HG02642 (cell line): ENCODE measurements around the gene RAB12.
"Not testable (repeated sequence)": the region's sequence is repeated elsewhere in the genome, so short reads cannot be mapped to it uniquely, and the experiment has no call there.

ENCODE experiments used
- ATAC-seq: cut with Tn5 transposase; IDR thresholded peaks from one replicate; pipeline ENCODE4 v1.9.1; 2021; ENCODE audit warnings: mild to moderate bottlenecking; ENCODE audit not compliant: unreplicated experiment, poor library complexity

Gene RAB12

DNA sequence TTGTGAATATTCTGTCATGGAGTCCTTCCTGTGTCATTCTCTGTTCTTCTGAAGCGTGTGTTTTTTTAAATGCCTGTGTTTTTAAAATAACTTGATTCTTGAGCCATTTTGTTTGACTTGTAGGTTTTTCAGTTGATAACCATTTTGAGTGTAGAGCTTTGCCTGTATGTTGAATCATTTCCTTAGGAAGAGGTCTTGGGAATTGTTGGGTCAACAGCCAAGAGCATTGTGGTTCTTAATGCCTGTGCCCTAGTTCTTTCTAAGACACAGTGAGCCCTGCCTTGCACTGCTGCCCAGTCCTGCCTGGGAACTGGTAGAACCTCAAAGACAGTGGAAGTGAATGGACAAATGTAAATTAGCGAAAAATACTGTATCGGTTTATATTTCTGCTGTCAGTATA, 25.9 kb downstream of the RAB12 start:
- ATAC-seq: no peak

DNA sequence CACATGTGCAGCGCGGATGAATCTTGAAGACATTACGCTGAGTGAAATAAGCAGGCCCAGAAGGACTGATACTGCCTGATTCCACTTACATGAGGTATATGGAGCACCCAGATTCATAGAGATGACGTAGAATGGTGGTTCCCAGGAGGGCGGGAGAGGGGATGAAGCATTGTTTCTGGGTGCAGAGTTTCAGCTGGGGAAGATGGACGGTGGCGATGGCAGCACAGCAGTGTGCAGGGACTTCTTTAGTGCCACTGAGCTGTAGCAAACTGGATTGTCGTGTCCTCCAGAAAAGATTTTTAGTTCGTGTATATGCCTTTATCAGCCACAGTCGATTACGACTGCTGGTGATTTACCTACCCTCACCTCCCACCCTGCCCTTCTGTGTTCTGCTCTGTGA, 30.5 kb downstream of the RAB12 start:
- no peak for ATAC-seq

DNA sequence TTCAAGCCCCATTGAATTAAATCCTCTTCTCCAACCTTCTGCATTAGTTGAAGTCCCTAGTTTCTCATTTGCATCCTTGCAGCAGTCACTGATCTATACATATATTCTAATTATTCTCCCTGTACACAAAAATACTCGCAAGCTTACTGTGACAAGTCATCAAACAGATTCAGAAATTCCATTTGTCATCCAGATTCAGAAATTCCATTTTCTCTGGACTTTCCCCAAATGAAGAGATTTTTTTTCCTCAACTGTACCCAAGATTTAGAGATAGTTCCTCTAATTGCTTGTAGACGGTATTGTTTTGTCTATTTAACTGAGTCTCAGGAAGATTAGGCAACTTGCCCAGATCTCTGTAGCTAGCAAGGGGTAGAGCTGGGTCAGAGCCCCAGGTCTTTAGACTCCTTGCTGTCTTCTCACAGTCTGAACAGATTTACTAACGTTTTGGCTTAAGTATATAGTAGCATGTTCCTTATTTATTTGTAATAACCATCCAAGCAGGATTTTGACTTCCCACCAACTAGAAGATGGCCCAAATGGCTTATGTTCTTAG, 34.2 kb downstream of the RAB12 start:
- no peak for ATAC-seq

DNA sequence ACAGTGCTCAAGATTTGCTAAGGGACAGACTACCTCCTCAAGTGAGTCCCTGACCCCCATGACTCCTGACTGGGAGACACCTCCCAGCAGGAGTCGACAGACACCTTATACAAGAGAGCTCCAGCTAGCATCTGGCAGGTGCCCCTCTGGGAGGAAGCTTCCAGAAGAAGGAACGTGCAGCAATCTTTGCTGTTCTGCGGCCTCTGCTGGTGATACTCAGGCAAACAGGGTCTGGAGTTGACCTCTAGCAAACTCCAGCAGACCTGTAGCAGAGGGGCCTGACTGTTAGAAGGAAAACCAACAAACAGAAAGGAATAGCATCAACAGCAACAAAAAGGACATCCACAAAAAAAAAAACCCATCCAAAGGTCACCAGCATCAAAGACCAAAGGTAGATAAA, 38.1 kb downstream of the RAB12 start:
- not testable (repeated sequence) for ATAC-seq

- not testable (repeated sequence) for ATAC-seq
Measured at GRCh38 chr18:8651478-8652261, 42.4 kb downstream of the RAB12 start.

DNA sequence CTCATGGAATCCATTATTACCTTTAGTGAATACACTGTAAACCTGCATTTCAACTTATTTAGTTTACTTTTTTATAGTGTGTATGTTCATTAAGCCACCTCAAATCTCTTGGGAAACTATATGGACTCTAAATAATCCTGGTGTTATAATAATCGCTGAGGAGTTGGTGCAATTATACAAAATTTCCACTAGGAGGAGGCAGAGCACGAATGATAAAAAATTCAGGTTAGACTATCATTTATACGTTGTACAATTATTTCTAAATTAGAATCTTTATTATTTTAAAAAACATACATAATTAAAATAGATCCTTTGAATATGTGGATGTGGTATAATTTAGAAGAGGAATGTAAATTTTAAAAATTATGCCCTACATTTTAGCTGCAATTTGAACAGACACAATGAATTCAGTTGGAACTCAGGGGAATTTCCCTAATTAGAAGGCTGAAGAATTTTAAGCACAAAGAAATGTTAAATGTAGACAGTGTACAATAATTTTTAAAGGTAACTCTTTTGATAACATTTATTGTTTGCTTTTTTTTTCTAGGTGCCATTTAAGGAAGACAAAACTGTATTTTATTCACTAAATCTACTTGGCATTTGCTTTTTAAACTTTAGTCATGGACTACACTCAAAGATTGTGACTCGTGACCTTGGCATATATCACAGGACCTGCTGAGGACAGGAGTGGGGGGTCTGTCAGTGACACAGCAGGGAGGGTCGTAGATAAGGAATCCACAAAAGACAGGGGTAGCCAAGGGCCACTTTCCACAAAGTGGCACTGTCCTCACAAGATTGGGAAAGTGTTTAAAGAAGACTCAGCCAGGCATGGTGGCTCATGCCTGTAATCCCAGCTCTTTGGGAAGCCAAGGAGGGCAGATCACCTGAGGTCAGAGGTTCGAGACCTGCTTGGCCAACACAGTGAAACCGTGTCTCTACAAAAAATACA, 45.5 kb downstream of the RAB12 start:
- no peak for ATAC-seq

- no peak for ATAC-seq
Measured at GRCh38 chr18:8656232-8656631, 47.0 kb downstream of the RAB12 start.

DNA sequence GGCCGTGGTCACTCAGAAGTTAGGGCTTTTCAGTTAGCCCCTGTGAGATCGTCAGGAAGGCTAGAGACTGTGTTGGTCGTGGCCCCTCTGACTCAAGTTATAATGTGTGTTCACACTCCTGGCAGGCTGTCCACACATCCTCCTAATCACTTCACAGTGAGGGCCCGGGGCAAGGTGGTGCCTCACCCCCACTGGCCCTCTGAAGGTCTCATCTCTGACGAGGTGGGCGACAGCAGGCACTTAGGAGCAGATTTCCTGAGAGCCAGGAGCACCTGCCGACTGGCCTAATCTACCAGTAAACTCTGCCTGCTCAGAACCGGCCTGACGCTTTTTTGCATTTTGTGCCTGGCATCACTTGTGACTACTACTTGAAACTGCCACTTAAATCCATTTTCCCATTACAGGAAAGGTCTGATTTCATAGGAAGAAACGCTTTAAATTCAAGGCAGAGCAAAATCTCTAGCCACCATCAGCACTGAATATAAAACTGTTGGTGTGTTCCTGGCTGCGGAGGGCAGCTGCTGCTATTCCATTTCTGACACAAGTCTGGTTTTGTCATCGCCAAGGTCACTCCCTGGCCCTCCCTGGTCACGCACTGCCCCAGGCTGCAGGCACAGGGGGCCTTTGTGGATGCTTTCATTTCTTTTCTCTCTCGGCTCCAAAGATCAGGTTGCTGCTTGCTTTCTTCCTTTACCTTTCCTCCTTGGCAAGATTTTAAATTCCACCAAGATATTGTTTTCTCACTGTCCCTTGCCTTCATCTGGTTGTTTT, 48.0 kb downstream of the RAB12 start:
- ATAC-seq: no peak

DNA sequence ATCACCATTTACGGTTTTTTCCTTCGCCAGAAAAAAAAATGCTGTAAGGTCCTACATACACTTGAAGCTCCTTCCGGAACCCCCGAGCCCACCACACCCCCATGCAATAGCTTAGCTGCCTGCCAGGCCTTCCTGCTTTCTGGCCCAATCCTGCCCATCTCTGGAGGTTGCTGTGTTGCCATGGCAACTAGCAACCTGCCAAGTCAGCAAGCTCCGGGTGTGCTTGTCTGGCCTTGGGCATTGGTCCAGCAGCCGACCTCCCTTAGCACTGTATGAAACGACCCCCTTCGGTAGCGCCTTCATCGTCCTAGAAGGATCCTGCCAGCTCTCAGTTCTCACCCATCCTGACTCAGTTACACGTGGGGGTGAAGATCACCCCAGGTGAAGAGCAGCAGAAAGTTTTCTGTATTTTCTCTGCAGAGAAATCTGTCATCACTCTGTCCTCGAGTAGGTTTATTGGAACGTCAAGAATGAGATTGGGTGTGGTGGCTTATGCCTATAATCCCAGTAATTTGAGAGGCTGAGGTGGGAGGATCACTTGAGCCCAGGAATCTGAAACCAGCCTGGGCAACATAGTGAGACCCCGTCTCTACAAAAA, 48.7 kb downstream of the RAB12 start:
- no peak for ATAC-seq

DNA sequence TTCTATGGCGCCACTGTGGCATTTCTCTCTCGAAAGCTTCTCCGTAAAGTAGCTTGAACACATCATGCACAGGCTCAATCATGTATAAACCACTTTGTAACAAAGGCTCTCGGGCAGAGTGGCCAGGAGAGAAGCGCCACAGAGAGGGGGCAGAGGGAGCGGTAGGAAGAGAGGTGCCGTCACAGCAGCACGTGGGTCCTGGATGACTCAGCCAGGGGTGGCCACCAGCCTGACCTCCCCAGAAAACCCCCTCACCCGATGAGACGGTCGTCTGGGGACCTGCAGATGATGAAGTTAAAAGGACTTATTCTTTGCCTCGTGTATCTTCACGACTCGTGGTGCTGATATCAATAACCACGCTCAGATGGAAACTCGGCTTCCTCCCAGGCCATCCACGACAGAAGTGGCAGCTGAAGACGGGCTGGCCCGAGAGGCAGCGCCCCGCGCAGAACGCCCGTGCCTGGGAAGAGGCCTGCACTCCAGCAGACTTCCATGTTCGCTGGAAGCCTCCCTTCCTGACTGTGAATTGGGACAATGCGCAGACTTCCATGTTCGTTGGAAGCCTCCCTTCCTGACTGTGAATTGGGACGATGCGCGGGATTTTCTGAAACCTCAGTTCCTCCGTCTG, 49.7 kb downstream of the RAB12 start:
- ATAC-seq: no peak

- ATAC-seq: no peak
Measured at GRCh38 chr18:8659609-8660242, 50.5 kb downstream of the RAB12 start.

GRCh38 chr18:8660316-8660715, 51.1 kb downstream of the RAB12 start:
- ATAC-seq: no peak

DNA sequence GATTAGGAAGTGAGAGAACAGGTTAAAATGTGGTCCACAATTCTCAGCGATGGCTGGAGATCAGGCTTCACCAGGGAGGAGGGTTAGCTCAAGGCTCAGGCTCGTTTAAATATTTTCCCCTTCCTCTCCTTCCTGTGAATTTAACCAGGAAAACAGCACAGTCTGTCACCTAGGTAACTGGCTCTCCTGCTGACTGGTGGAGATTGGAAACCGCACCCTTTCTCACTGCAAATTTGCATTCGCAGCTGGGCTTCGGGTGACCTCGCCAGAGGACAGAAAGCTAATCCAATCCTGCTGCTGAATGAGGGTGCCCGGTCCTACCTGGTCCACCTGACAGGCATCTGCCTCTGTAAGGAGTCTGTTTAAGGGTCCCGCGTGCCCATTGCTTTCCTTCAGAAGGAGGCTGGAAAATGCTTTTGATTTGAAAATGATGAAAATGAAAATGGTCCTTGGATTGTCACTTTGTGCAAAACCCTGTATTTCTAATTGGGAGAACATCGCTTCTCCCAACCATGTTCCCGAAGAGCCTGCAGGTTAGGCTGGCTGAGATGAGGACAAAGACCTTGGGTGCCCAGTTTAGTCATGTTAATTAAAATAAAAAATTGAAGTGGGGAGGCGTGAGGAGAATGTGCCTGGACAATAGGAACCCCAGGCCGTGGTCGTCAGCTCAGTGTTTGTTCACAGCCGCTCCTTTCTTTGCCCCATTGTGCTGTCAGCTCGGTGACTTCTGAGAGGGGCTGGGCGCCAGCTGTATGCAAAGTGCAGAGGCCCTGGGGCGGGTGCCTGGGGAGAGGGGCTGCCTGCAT, 52.7 kb downstream of the RAB12 start:
- no peak for ATAC-seq

DNA sequence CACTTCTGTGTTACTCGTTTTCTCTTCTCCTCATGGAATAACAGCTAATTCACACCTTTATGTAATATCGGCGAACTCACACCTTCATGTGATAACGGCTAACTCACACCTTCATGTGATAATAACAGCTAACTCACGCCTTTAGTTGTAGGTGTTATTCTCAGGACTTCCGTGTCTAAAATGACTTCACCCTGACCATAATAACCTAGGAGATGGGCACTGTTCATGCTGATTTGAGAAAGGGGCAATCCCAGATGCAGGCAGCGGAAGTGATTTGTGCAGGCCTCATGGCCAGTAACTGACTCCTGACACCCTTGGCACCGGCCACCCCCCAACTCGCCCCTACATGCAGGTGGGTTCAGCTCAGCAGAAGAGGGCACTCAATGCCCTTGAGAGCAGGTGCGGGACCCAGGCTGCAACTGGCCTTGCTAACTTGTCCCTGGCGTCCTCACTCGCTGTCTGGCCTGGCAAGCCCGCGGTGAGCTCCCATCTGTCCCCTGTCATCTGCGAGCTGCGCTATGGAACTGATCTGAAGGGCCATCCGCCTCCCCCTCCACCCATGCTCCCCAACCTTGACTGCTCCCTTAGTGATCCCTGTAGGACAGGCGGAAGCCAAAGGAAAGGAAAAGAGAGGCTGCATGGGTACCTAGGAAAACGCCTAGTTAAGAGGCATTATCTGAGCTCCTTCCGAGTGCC, 53.5 kb downstream of the RAB12 start:
- ATAC-seq: no peak

GRCh38 chr18:8667846-8668245, 58.6 kb downstream of the RAB12 start:
- no peak for ATAC-seq

- no peak for ATAC-seq
Measured at GRCh38 chr18:8668381-8668780, 59.1 kb downstream of the RAB12 start.

DNA sequence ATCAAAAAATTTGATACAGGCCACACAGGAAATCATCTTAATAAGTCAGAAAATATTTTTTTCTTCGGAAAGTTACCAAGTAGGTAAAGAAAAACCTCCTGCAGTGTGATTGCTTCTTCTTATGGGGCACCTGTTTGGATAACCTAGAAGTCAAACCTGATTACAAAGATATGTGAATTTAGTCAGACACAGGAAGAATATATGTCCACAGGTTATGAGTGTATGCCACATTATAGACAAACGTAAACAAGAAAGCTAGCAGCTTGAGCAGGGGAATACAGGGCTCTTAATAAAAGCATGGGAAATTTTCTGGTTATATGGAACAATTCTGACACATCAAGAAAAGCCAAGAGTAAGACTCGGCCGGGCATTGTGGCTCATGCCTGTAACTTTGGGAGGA, 60.3 kb downstream of the RAB12 start:
- ATAC-seq: no peak
